Activated CD4-positive, alpha-beta T cell treated with anti-CD3 and anti-CD28 coated beads, Interleukin-2, amount 10 ng/mL, durations not matched to agents 7 days and 5 days (primary cell): ENCODE results near the gene ZNF580. TPM values are rescaled to one million over a fixed set of nuclear protein-coding genes. Genes with fewer than 3 reads are reported as not detected.

Experiments
- CTCF ChIA-PET: fragments of 350-600 bp; sonication (Branson Sonifier 250); formaldehyde crosslinking; loops from one replicate; lab custom pipeline; 2021; ENCODE audit warnings: antibody characterized with exemption; lab: Charles Lee
- POLR2A ChIA-PET: fragments of 350-600 bp; sonication (Branson Sonifier 250); formaldehyde crosslinking; loops from one replicate; lab custom pipeline; 2021; ENCODE audit warnings: antibody characterized with exemption; lab: Charles Lee
- DNase-seq: peaks from one replicate; pipeline ENCODE4 v3.0.0-alpha.2; 2020
- H3K27ac Mint-ChIP-seq: one replicate; pipeline ENCODE4 v1.8.0; 2021; ENCODE audit warnings: mild to moderate bottlenecking, moderate library complexity, mixed read lengths
- H3K27me3 Mint-ChIP-seq: one replicate; pipeline ENCODE4 v1.8.0; 2021; ENCODE audit warnings: mixed read lengths
- H3K36me3 Mint-ChIP-seq: one replicate; pipeline ENCODE4 v1.8.0; 2021; ENCODE audit warnings: low read depth, mixed read lengths
- H3K4me1 Mint-ChIP-seq: one replicate; pipeline ENCODE4 v1.8.0; 2021; ENCODE audit warnings: mixed read lengths
- H3K4me3 Mint-ChIP-seq: one replicate; pipeline ENCODE4 v1.8.0; 2021; ENCODE audit warnings: mild to moderate bottlenecking, moderate library complexity, mixed read lengths
- H3K9me3 Mint-ChIP-seq: one replicate; pipeline ENCODE4 v1.8.0; 2021; ENCODE audit warnings: mixed read lengths
- total RNA-seq, 2 experiments: library from RNA; stranded (reverse); gene quantifications; one replicate each; pipeline ENCODE4 v1.2.3, GENCODE V29; 2021

Gene ZNF580
- total RNA-seq, 2 experiments from 2014 or later = 44.6 to 45.9 TPM

GRCh38 chr19:55673465-55673864, 32.7 kb downstream of the ZNF580 start:
- no peak for DNase-seq
- no peaks in the 10 kb centered on the region for H3K27me3 Mint-ChIP-seq
- POLR2A ChIA-PET = no interaction called here
- CTCF ChIA-PET = interaction anchor here (0.6 to 1.5 kb wide), 2 partner anchors 19 to 21 kb away, joined by 3 to 4 read pairs; no protein-coding TSS in a partner anchor
- H3K27ac Mint-ChIP-seq = peak overlapping the region; percentile 23
- H3K4me1 Mint-ChIP-seq = peaks cover 44% of the 10 kb centered on the region
- no peaks in the 10 kb centered on the region for H3K9me3 Mint-ChIP-seq
- H3K36me3 Mint-ChIP-seq = peaks cover 46% of the 10 kb centered on the region
- H3K4me3 Mint-ChIP-seq = no peak overlapping the region

DNA sequence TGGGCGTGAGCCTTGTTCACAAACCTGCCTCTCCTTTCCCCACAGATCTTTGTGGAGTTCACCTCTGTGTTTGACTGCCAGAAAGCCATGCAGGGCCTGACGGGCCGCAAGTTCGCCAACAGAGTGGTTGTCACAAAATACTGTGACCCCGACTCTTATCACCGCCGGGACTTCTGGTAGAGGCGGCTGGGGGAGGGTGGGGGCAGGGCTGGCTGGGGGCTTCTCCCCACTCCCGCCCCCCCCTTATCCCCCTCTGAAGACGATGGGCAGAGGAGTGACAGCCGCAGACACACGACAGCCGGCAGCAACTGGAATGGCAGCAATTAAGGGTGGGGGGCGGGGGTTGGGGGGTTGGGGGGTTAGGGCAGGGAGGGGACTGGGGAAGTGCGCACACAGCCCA, 33.1 kb downstream of the ZNF580 start:
- H3K4me1 Mint-ChIP-seq = peaks cover 47% of the 10 kb centered on the region
- no peaks in the 10 kb centered on the region for H3K9me3 Mint-ChIP-seq
- peaks cover 48% of the 10 kb centered on the region for H3K36me3 Mint-ChIP-seq
- H3K4me3 Mint-ChIP-seq = no peak overlapping the region
- no peaks in the 10 kb centered on the region for H3K27me3 Mint-ChIP-seq
- DNase-seq = no peak
- CTCF ChIA-PET = interaction anchor here (0.6 kb wide), 1 partner anchor 21 kb away, joined by 3 read pairs; no protein-coding TSS in a partner anchor
- H3K27ac Mint-ChIP-seq = peak overlapping the region; percentile 23
- POLR2A ChIA-PET = no interaction called here

DNA sequence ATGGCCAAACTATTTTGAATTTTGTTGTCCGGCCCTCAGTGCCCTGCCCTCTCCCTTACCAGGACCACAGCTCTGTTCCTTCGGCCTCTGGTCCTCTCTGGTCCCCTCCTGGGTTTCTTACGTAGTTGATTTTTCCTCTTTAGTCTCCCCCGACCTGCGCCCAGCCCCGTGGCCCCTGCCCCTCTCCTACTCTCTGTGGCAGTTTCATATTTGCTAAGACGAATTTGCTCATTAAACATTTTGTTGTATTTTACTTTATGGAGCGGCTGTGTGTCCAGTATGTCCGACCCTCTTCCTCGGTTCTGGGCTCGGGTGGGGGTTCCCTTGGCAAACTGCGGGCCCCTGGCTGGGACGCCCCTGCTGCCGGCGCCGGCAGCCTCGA, 33.6 kb downstream of the ZNF580 start:
- H3K4me1 Mint-ChIP-seq = peaks cover 51% of the 10 kb centered on the region
- peak overlapping the region; percentile 83 for H3K27ac Mint-ChIP-seq
- POLR2A ChIA-PET = no interaction called here
- H3K4me3 Mint-ChIP-seq = peak overlapping the region; percentile 61
- no peaks in the 10 kb centered on the region for H3K9me3 Mint-ChIP-seq
- no peaks in the 10 kb centered on the region for H3K27me3 Mint-ChIP-seq
- CTCF ChIA-PET = no interaction called here
- DNase-seq = no peak
- H3K36me3 Mint-ChIP-seq = peaks cover 44% of the 10 kb centered on the region

- Mint-ChIP-seq H3K4me3 (peak within 1 kb of the TSS; percentile 94), H3K4me1 (peaks cover 57% of the 10 kb centered on the region), H3K9me3 (no peaks in the 10 kb centered on the region), H3K36me3 (peaks cover 45% of the 10 kb centered on the region), H3K27ac (peak within 1 kb of the TSS; percentile 90), H3K27me3 (no peaks in the 10 kb centered on the region)
- POLR2A ChIA-PET = no interaction called here
- peak; percentile 98 for DNase-seq
- CTCF ChIA-PET = interaction anchor here (0.8 kb wide), 1 partner anchor 17 kb away, joined by 3 read pairs; no protein-coding TSS in a partner anchor
These were observed 34.2 kb downstream of the ZNF580 start, which contains the start of gene EPN1 for GRCh38 chr19:55674841-55675660. Gene EPN1 (plus strand): TSS chr19:55675226. CDS start chr19:55678628, 3,402 bp downstream.

DNA sequence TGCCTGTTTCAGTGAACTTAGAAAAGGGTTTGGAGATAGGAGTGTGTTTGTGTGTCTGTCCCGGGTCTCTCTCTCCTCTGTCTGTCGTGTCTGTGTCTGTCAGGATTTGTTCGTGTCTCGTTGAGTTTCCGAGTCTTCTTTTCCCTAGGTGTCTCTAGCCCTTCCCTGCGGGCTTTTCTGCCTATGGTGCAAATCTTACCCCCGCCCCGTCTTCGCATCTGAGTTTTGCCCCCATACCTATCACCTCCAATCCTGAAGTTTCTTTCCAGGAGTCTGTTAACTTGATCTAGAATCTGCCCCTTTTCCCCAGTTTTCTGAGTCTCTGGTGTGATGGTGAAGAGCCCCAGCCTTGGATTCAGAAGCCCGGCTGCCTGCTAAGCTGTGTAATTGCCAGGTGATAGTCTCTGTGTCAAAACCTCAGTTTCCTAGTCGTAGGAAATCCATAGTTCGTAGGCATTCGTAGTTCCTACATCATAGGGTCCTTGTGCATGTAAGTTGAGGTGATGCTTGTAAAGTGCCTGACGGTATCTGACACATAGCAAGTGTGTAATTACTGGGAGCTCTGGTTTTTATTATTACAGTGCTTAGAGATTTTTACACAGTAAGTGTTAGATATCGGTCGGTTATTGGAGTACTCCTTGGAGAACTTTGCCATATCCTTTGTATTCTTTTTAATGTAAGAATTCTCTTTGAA, 35.0 kb downstream of the ZNF580 start:
- Mint-ChIP-seq H3K27me3 (no peaks in the 10 kb centered on the region), H3K4me1 (peaks cover 56% of the 10 kb centered on the region), H3K4me3 (peak overlapping the region; percentile 94), H3K9me3 (no peaks in the 10 kb centered on the region), H3K27ac (peak overlapping the region; percentile 90), H3K36me3 (peaks cover 38% of the 10 kb centered on the region)
- ChIA-PET POLR2A (no interaction called here), CTCF (interaction anchor here (0.8 kb wide), 1 partner anchor 18 kb away, joined by 3 read pairs; no protein-coding TSS in a partner anchor)
- DNase-seq = no peak

- no peak for DNase-seq
- ChIA-PET CTCF (interaction anchor here (0.8 kb wide), 1 partner anchor 19 kb away, joined by 3 read pairs; no protein-coding TSS in a partner anchor), POLR2A (no interaction called here)
- Mint-ChIP-seq H3K9me3 (no peaks in the 10 kb centered on the region), H3K36me3 (peaks cover 33% of the 10 kb centered on the region), H3K4me1 (peaks cover 53% of the 10 kb centered on the region), H3K4me3 (peak overlapping the region; percentile 94), H3K27me3 (no peaks in the 10 kb centered on the region), H3K27ac (peak overlapping the region; percentile 61)
These were observed 35.6 kb downstream of the ZNF580 start for GRCh38 chr19:55676383-55676782.

- Mint-ChIP-seq H3K36me3 (peaks cover 33% of the 10 kb centered on the region), H3K4me1 (peaks cover 53% of the 10 kb centered on the region), H3K27ac (peak overlapping the region; percentile 61), H3K27me3 (no peaks in the 10 kb centered on the region), H3K9me3 (no peaks in the 10 kb centered on the region), H3K4me3 (peak overlapping the region; percentile 94)
- ChIA-PET POLR2A (no interaction called here), CTCF (no interaction called here)
- no peak for DNase-seq
These were observed 36.2 kb downstream of the ZNF580 start for GRCh38 chr19:55676889-55677505.

- H3K36me3 Mint-ChIP-seq = peaks cover 28% of the 10 kb centered on the region
- H3K4me1 Mint-ChIP-seq = peaks cover 50% of the 10 kb centered on the region
- CTCF ChIA-PET = no interaction called here
- peak overlapping the region; percentile 8 for H3K4me3 Mint-ChIP-seq
- no peak for DNase-seq
- no peaks in the 10 kb centered on the region for H3K27me3 Mint-ChIP-seq
- peak overlapping the region; percentile 61 for H3K27ac Mint-ChIP-seq
- H3K9me3 Mint-ChIP-seq = no peaks in the 10 kb centered on the region
- POLR2A ChIA-PET = no interaction called here
These were observed 36.8 kb downstream of the ZNF580 start for GRCh38 chr19:55677572-55678028.

DNA sequence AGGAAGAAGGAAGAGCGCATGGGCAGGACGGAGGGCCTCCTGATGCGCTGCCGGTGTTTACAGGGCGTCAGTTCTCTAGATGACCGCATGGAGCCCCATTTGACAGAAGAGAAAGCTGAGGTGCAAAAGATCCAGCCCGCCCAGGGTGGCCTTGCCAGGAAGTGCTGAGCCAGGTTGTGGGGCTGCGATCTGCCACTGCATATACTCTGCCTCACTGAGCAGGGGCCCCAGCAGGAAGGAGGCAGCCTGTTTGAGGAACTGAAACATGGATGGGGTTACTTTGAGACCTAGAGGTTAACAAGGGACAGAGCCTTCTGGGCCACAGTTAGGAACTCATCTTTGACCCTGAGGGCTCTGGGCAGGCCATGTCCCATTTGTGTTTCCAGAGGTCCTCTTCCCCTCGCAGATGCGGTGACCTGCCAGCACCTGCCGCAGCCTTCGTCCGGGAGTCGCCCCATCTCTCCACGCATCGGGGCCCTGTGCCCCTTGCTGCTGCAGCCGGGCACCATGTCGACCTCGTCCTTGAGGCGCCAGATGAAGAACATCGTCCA, 37.4 kb downstream of the ZNF580 start:
- Mint-ChIP-seq H3K36me3 (peaks cover 29% of the 10 kb centered on the region), H3K27ac (no peak overlapping the region), H3K4me1 (peaks cover 49% of the 10 kb centered on the region), H3K27me3 (no peaks in the 10 kb centered on the region), H3K9me3 (no peaks in the 10 kb centered on the region), H3K4me3 (no peak overlapping the region)
- CTCF ChIA-PET = no interaction called here
- POLR2A ChIA-PET = no interaction called here
- no peak for DNase-seq

GRCh38 chr19:55679343-55680257, 38.8 kb downstream of the ZNF580 start:
- CTCF ChIA-PET = no interaction called here
- peak overlapping the region; percentile 0 for H3K27ac Mint-ChIP-seq
- DNase-seq = no peak
- H3K4me1 Mint-ChIP-seq = peaks cover 39% of the 10 kb centered on the region
- no peaks in the 10 kb centered on the region for H3K27me3 Mint-ChIP-seq
- peaks cover 28% of the 10 kb centered on the region for H3K36me3 Mint-ChIP-seq
- POLR2A ChIA-PET = no interaction called here
- no peak overlapping the region for H3K4me3 Mint-ChIP-seq
- H3K9me3 Mint-ChIP-seq = no peaks in the 10 kb centered on the region

- POLR2A ChIA-PET = no interaction called here
- Mint-ChIP-seq H3K4me3 (no peak overlapping the region), H3K4me1 (peaks cover 38% of the 10 kb centered on the region)
These were observed 39.7 kb downstream of the ZNF580 start for GRCh38 chr19:55680339-55681130.

More at GRCh38 chr19:55680339-55681130, 39.7 kb downstream of the ZNF580 start:
- CTCF ChIA-PET = interaction anchor here (1.2 kb wide), 1 partner anchor 26 kb away, joined by 3 read pairs; no protein-coding TSS in a partner anchor
- Mint-ChIP-seq H3K9me3 (no peaks in the 10 kb centered on the region), H3K27ac (no peak overlapping the region), H3K36me3 (peaks cover 26% of the 10 kb centered on the region), H3K27me3 (no peaks in the 10 kb centered on the region)
- no peak for DNase-seq
